ENCODE measurements around the gene RP2. TPM values are rescaled to one million over a fixed set of nuclear protein-coding genes. Genes with fewer than 3 reads are reported as not detected.
A peak's percentile ranks its signal among the peaks of the same experiment; 100 is the strongest.

Gene RP2
- total RNA-seq, 2 experiments from 2014 or later, result 6.5 to 6.6 TPM

GRCh38 chrX:46876901-46877300, 40.1 kb downstream of the RP2 start:
- Mint-ChIP-seq H3K27me3 (no peaks in the 10 kb centered on the region), H3K4me3 (no peak overlapping the region), H3K36me3 (peaks cover 2% of the 10 kb centered on the region), H3K27ac (no peak overlapping the region), H3K4me1 (no peaks in the 10 kb centered on the region), H3K9me3 (no peaks in the 10 kb centered on the region)
- DNase-seq, result no peak

- H3K9me3 Mint-ChIP-seq, result no peaks in the 10 kb centered on the region
- H3K27me3 Mint-ChIP-seq, result no peaks in the 10 kb centered on the region
- H3K4me3 Mint-ChIP-seq, result no peak overlapping the region
- H3K27ac Mint-ChIP-seq, result no peak overlapping the region
- DNase-seq, result no peak
- no peaks in the 10 kb centered on the region for H3K4me1 Mint-ChIP-seq
- H3K36me3 Mint-ChIP-seq, result peaks cover 2% of the 10 kb centered on the region
Measured at GRCh38 chrX:46882266-46882665, 45.4 kb downstream of the RP2 start.

GRCh38 chrX:46884799-46885198, 48.0 kb downstream of the RP2 start:
- no peak overlapping the region for H3K4me3 Mint-ChIP-seq
- no peaks in the 10 kb centered on the region for H3K9me3 Mint-ChIP-seq
- H3K27ac Mint-ChIP-seq, result no peak overlapping the region
- H3K27me3 Mint-ChIP-seq, result no peaks in the 10 kb centered on the region
- no peaks in the 10 kb centered on the region for H3K4me1 Mint-ChIP-seq
- H3K36me3 Mint-ChIP-seq, result no peaks in the 10 kb centered on the region
- DNase-seq, result no peak

- Mint-ChIP-seq H3K4me1 (no peaks in the 10 kb centered on the region), H3K4me3 (no peak overlapping the region), H3K9me3 (no peaks in the 10 kb centered on the region), H3K36me3 (no peaks in the 10 kb centered on the region), H3K27ac (no peak overlapping the region), H3K27me3 (peaks cover 4% of the 10 kb centered on the region)
- DNase-seq, result no peak
Measured at GRCh38 chrX:46898207-46898606, 61.4 kb downstream of the RP2 start.

- DNase-seq, result peak; percentile 46
Measured at GRCh38 chrX:46903458-46904242, 66.8 kb downstream of the RP2 start.

GRCh38 chrX:46904626-46905025, 67.8 kb downstream of the RP2 start:
- no peak for DNase-seq
- Mint-ChIP-seq H3K27ac (no peak overlapping the region), H3K27me3 (peaks cover 18% of the 10 kb centered on the region), H3K4me3 (no peak overlapping the region), H3K9me3 (no peaks in the 10 kb centered on the region), H3K4me1 (no peaks in the 10 kb centered on the region), H3K36me3 (no peaks in the 10 kb centered on the region)

More at GRCh38 chrX:46903458-46904242, 66.8 kb downstream of the RP2 start:
- no peak overlapping the region for H3K27ac Mint-ChIP-seq
- no peaks in the 10 kb centered on the region for H3K9me3 Mint-ChIP-seq
- no peaks in the 10 kb centered on the region for H3K36me3 Mint-ChIP-seq
- H3K4me1 Mint-ChIP-seq, result no peaks in the 10 kb centered on the region
- H3K27me3 Mint-ChIP-seq, result peaks cover 13% of the 10 kb centered on the region
- H3K4me3 Mint-ChIP-seq, result peak overlapping the region; percentile 37

- DNase-seq, result no peak
- peaks cover 6% of the 10 kb centered on the region for H3K4me1 Mint-ChIP-seq
- H3K27ac Mint-ChIP-seq, result no peak overlapping the region
- no peak overlapping the region for H3K4me3 Mint-ChIP-seq
- H3K27me3 Mint-ChIP-seq, result peaks cover 38% of the 10 kb centered on the region
- H3K9me3 Mint-ChIP-seq, result no peaks in the 10 kb centered on the region
- peaks cover 1% of the 10 kb centered on the region for H3K36me3 Mint-ChIP-seq
Measured at GRCh38 chrX:46910415-46910814, 73.6 kb downstream of the RP2 start.

- Mint-ChIP-seq H3K27ac (no peak within 1 kb of the TSS), H3K4me1 (peaks cover 6% of the 10 kb centered on the region)
Measured at GRCh38 chrX:46912098-46912602, 75.3 kb downstream of the RP2 start, which contains the start of gene JADE3. TSS of gene JADE3 (plus strand) at chrX:46912421. CDS start at chrX:46984895, 72,474 bp downstream.

GRCh38 chrX:46912603-46913491, 76.0 kb downstream of the RP2 start:
- Mint-ChIP-seq H3K4me1 (peaks cover 6% of the 10 kb centered on the region), H3K9me3 (no peaks in the 10 kb centered on the region), H3K4me3 (peak overlapping the region; percentile 77), H3K27me3 (peaks cover 59% of the 10 kb centered on the region), H3K36me3 (peaks cover 1% of the 10 kb centered on the region), H3K27ac (no peak overlapping the region)
- DNase-seq, result peak; percentile 35

More at GRCh38 chrX:46912098-46912602, 75.3 kb downstream of the RP2 start, which contains the start of gene JADE3:
- peaks cover 52% of the 10 kb centered on the region for H3K27me3 Mint-ChIP-seq
- peaks cover 1% of the 10 kb centered on the region for H3K36me3 Mint-ChIP-seq
- peak within 1 kb of the TSS; percentile 77 for H3K4me3 Mint-ChIP-seq
- DNase-seq, result peak; percentile 36
- H3K9me3 Mint-ChIP-seq, result no peaks in the 10 kb centered on the region

- no peaks in the 10 kb centered on the region for H3K9me3 Mint-ChIP-seq
- H3K36me3 Mint-ChIP-seq, result peaks cover 1% of the 10 kb centered on the region
- DNase-seq, result no peak
- H3K27me3 Mint-ChIP-seq, result peaks cover 56% of the 10 kb centered on the region
- H3K4me1 Mint-ChIP-seq, result peaks cover 6% of the 10 kb centered on the region
- peak overlapping the region; percentile 77 for H3K4me3 Mint-ChIP-seq
- no peak overlapping the region for H3K27ac Mint-ChIP-seq
Measured at GRCh38 chrX:46913667-46914066, 76.8 kb downstream of the RP2 start.

GRCh38 chrX:46916273-46916672, 79.4 kb downstream of the RP2 start:
- Mint-ChIP-seq H3K36me3 (peaks cover 3% of the 10 kb centered on the region), H3K27me3 (peaks cover 47% of the 10 kb centered on the region), H3K27ac (no peak overlapping the region), H3K9me3 (peaks cover 3% of the 10 kb centered on the region), H3K4me3 (no peak overlapping the region), H3K4me1 (peaks cover 6% of the 10 kb centered on the region)
- DNase-seq, result no peak

- no peak overlapping the region for H3K27ac Mint-ChIP-seq
- no peak for DNase-seq
- no peak overlapping the region for H3K4me3 Mint-ChIP-seq
- H3K36me3 Mint-ChIP-seq, result peaks cover 3% of the 10 kb centered on the region
- peaks cover 3% of the 10 kb centered on the region for H3K9me3 Mint-ChIP-seq
- H3K4me1 Mint-ChIP-seq, result peaks cover 6% of the 10 kb centered on the region
- peaks cover 53% of the 10 kb centered on the region for H3K27me3 Mint-ChIP-seq
Measured at GRCh38 chrX:46917622-46918021, 80.8 kb downstream of the RP2 start.

- no peak overlapping the region for H3K4me3 Mint-ChIP-seq
- peaks cover 5% of the 10 kb centered on the region for H3K4me1 Mint-ChIP-seq
- H3K9me3 Mint-ChIP-seq, result peaks cover 3% of the 10 kb centered on the region
- peaks cover 51% of the 10 kb centered on the region for H3K27me3 Mint-ChIP-seq
- H3K36me3 Mint-ChIP-seq, result peaks cover 3% of the 10 kb centered on the region
- no peak for DNase-seq
- H3K27ac Mint-ChIP-seq, result no peak overlapping the region
Measured at GRCh38 chrX:46918434-46918833, 81.6 kb downstream of the RP2 start.

- no peak for DNase-seq
- Mint-ChIP-seq H3K9me3 (peaks cover 3% of the 10 kb centered on the region), H3K4me1 (no peaks in the 10 kb centered on the region), H3K27ac (no peak overlapping the region), H3K4me3 (no peak overlapping the region), H3K36me3 (peaks cover 2% of the 10 kb centered on the region), H3K27me3 (peaks cover 34% of the 10 kb centered on the region)
Measured at GRCh38 chrX:46920235-46920634, 83.4 kb downstream of the RP2 start.

- DNase-seq, result no peak
- Mint-ChIP-seq H3K27me3 (peaks cover 14% of the 10 kb centered on the region), H3K4me1 (no peaks in the 10 kb centered on the region), H3K9me3 (peaks cover 3% of the 10 kb centered on the region), H3K36me3 (peaks cover 2% of the 10 kb centered on the region), H3K27ac (no peak overlapping the region), H3K4me3 (no peak overlapping the region)
Measured at GRCh38 chrX:46922611-46923010, 85.8 kb downstream of the RP2 start.

All from activated naive CD8-positive, alpha-beta T cell treated with anti-CD3 and anti-CD28 coated beads for 36 hours (primary cell).